Fibroblast of lung (primary cell): ENCODE measurements around the gene RCOR3. TPM values are rescaled to one million over a fixed set of nuclear protein-coding genes. Genes with fewer than 3 reads are reported as not detected.

Source experiments
- DNase-seq, 2 donors: peaks; one replicate each; pipeline versions ENCODE4 v3.0.0 to v3.0.0-alpha.2; 2010; ENCODE audit warnings: low read depth in 2 of 2
- H2AFZ ChIP-seq: 2 replicates; pipeline ENCODE4 v1.5.1; 2012; ENCODE audit warnings: low read length, control low read depth, inconsistent platforms
- H3K27ac ChIP-seq: 2 replicates; pipeline ENCODE4 v1.5.1; 2011; ENCODE audit warnings: low read length, control low read depth; ENCODE audit not compliant: insufficient read depth
- H3K27me3 ChIP-seq: 2 replicates; pipeline ENCODE4 v1.5.1; 2011; ENCODE audit warnings: mild to moderate bottlenecking, low read length; ENCODE audit not compliant: control insufficient read depth, insufficient read depth
- H3K36me3 ChIP-seq: 2 replicates; pipeline ENCODE4 v1.5.1; 2011; ENCODE audit warnings: low read length; ENCODE audit not compliant: control insufficient read depth, insufficient read depth
- H3K4me1 ChIP-seq: 2 replicates; pipeline ENCODE4 v1.5.1; 2011; ENCODE audit warnings: low read length; ENCODE audit not compliant: control insufficient read depth, insufficient read depth; ENCODE audit errors: extremely low read depth
- H3K4me2 ChIP-seq: 2 replicates; pipeline ENCODE4 v1.5.1; 2011; ENCODE audit warnings: low read length, control low read depth; ENCODE audit not compliant: insufficient read depth; ENCODE audit errors: extremely low read depth
- H3K4me3 ChIP-seq, 4 experiments: fragments of 200-600 bp in 1 of 4; sonication (generic) in 1 of 4; replicated peaks in 1 of 4; 2 replicates each; pipeline ENCODE4 v1.5.1; 2011 to 2016; ENCODE audit warnings: low read length in 4 of 4, low read depth in 3 of 4, mild to moderate bottlenecking in 3 of 4, control low read depth in 2 of 4, inconsistent platforms in 1 of 4, mixed read lengths in 1 of 4; ENCODE audit not compliant: insufficient read depth in 1 of 4; ENCODE audit errors: control extremely low read depth in 1 of 4
- H3K79me2 ChIP-seq: 2 replicates; pipeline ENCODE4 v1.5.1; 2012; ENCODE audit warnings: mild to moderate bottlenecking, low read length, inconsistent platforms; ENCODE audit not compliant: control insufficient read depth, insufficient read depth
- H3K9ac ChIP-seq: 2 replicates; pipeline ENCODE4 v1.5.1; 2011; ENCODE audit warnings: mild to moderate bottlenecking, low read length, control low read depth; ENCODE audit not compliant: insufficient read depth
- H3K9me3 ChIP-seq: 2 replicates; pipeline ENCODE4 v1.5.1; 2012; ENCODE audit warnings: low read depth, low read length; ENCODE audit not compliant: control insufficient read depth, insufficient read depth
- H4K20me1 ChIP-seq: 2 replicates; pipeline ENCODE4 v1.5.1; 2011; ENCODE audit warnings: low read length; ENCODE audit not compliant: control insufficient read depth, insufficient read depth; ENCODE audit errors: extremely low read depth
- EZH2 ChIP-seq: IDR thresholded peaks from 2 replicates; pipeline ENCODE4 v1.5.1; 2012; ENCODE audit warnings: low read length, control low read depth, mild to moderate bottlenecking; ENCODE audit errors: missing control alignments
- polyA plus RNA-seq, 2 donors: library from polyadenylated mRNA; depleted of rRNA in 1 of 2; stranded (reverse) in 1 of 2; unstranded in 1 of 2; fragments of >200 nt; gene quantifications; 2 replicates each; pipeline ENCODE4 v1.2.1, GENCODE V29; 2011 to 2012; ENCODE audit warnings: missing spikeins in 1 of 2
- total RNA-seq: library from RNA; depleted of rRNA; stranded (reverse); fragments of >200 nt; gene quantifications from 2 replicates; pipeline ENCODE4 v1.2.1, GENCODE V29; 2014
- TF ChIP-seq, protein P1 (sequence below), 2 donors: IDR thresholded peaks in 1 of 2; conservative IDR thresholded peaks in 1 of 2; 1 replicate in 1 of 2; 2 replicates in 1 of 2; pipeline ENCODE4 v1.5.1; 2011 to 2012; ENCODE audit warnings: low read length in 2 of 2, control low read depth in 1 of 2, inconsistent platforms in 1 of 2, low read depth in 1 of 2, mild to moderate bottlenecking in 1 of 2

Gene RCOR3
- total and polyA plus RNA-seq, 2 donors (not counting 1 experiment from before 2014, with no cell fraction given): 24.9 to 38.1 TPM

DNA sequence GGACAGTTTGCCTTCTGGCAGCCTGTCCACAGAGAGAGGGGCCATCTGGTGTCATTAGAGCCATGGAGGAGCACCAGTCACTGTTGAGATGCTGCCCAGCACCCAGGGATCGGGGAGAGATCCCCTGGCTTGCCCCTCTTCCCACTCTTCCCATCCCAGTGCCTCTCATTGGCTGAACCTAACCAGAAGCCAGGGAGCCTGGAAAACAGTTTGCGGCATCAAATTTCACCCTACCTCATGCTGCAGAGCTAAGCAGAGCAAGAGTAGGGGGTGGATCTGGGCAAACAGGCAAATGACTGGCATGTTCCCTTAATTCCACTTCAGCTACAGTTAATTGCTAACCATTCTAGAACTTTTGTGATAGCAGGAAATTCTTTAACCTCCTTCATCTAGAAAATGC, 86.6 kb downstream of the RCOR3 start:
- Histone ChIP-seq H3K79me2 (no peaks in the 10 kb centered on the region), H2AFZ (no peak overlapping the region), H3K4me3 (no peak overlapping the region), H4K20me1 (no peaks in the 10 kb centered on the region), H3K9me3 (no peaks in the 10 kb centered on the region), H3K4me2 (no peak overlapping the region), H3K9ac (no peak overlapping the region), H3K4me1 (no peaks in the 10 kb centered on the region), H3K27me3 (no peaks in the 10 kb centered on the region), H3K27ac (no peak overlapping the region), H3K36me3 (no peaks in the 10 kb centered on the region)
- TF ChIP-seq, protein P1, sequence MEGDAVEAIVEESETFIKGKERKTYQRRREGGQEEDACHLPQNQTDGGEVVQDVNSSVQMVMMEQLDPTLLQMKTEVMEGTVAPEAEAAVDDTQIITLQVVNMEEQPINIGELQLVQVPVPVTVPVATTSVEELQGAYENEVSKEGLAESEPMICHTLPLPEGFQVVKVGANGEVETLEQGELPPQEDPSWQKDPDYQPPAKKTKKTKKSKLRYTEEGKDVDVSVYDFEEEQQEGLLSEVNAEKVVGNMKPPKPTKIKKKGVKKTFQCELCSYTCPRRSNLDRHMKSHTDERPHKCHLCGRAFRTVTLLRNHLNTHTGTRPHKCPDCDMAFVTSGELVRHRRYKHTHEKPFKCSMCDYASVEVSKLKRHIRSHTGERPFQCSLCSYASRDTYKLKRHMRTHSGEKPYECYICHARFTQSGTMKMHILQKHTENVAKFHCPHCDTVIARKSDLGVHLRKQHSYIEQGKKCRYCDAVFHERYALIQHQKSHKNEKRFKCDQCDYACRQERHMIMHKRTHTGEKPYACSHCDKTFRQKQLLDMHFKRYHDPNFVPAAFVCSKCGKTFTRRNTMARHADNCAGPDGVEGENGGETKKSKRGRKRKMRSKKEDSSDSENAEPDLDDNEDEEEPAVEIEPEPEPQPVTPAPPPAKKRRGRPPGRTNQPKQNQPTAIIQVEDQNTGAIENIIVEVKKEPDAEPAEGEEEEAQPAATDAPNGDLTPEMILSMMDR (conservative IDR thresholded peaks at IDR 0.05 in 1 of 2, IDR thresholded peaks at IDR 0.05 in 1 of 2; ENCODE audit: low read depth in 1 of 2, low read length in 2 of 2): no peak
- peak; percentile 26 to 49 for DNase-seq

DNA sequence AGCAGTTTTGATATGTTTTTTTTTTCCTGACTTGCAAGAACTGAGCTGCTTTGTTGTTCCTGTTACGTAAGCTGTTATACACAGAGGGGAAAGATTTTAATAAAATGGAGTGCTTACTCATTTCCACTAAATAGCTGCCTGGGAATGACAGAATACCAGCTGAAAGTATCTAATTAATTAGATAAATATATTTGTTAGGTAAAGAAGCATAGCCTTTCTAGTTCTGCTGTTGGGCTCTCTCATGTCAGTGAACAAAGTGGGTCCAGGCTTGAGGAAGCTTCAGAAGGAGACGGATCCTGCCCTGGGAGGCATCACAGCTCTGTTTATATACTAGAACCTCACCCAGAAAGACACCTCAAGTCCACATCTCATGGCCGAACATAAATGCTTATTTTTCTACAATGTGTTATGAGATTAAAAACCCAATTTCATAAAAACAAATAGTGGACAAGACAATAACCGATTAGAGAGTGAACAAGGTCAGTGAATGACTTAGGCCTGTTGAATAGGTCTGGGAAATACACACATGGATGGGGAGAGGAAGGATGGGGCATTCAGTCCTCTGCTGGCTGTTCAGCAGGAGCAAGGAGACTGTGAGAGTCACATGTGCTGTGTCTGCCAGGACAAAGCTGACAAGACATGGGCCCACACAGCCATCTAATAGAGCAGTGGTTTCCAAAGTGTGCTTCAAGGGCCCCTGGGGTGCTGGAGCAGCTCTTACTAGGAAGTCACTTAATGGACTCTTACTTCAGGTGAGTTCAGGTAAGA, 88.1 kb downstream of the RCOR3 start:
- no peaks in the 10 kb centered on the region for H3K79me2 ChIP-seq

DNA sequence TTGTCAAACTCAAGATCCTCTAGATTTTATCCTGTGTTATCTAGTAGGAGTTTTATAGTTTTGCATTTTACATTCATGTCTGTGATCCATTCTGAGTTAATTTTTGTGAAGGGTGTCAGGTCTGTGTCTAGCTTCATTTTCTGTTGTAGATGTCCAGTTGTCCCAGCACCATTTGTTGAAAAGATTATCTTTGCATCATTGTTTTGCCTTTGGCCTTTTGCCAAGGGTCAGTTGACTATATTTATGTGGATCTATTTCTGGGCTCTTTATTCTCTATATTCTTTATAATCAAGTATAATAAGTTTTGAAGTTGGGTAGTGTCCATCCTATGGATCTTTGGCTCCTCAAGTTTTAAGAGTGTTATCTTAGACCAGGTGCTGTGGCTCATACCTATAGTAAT, 89.4 kb downstream of the RCOR3 start:
- no peak for DNase-seq
- TF ChIP-seq EZH2: no peak
- TF ChIP-seq, protein P1 (conservative IDR thresholded peaks at IDR 0.05 in 1 of 2, IDR thresholded peaks at IDR 0.05 in 1 of 2; ENCODE audit: low read depth in 1 of 2, low read length in 2 of 2): no peak
- H3K9ac ChIP-seq: no peak overlapping the region
- H3K79me2 ChIP-seq: no peaks in the 10 kb centered on the region
- H4K20me1 ChIP-seq: no peaks in the 10 kb centered on the region
- no peaks in the 10 kb centered on the region for H3K27me3 ChIP-seq
- no peak overlapping the region for H3K27ac ChIP-seq
- no peaks in the 10 kb centered on the region for H3K4me1 ChIP-seq
- H3K4me3 ChIP-seq: no peak overlapping the region
- no peak overlapping the region for H3K4me2 ChIP-seq
- no peak overlapping the region for H2AFZ ChIP-seq
- H3K9me3 ChIP-seq: no peaks in the 10 kb centered on the region
- no peaks in the 10 kb centered on the region for H3K36me3 ChIP-seq

More for the DNA sequence above, 88.1 kb downstream of the RCOR3 start:
- Histone ChIP-seq H3K36me3 (no peaks in the 10 kb centered on the region), H2AFZ (no peak overlapping the region), H3K27ac (no peak overlapping the region), H3K4me1 (no peaks in the 10 kb centered on the region), H3K9ac (no peak overlapping the region), H3K27me3 (no peaks in the 10 kb centered on the region), H3K9me3 (no peaks in the 10 kb centered on the region), H3K4me2 (no peak overlapping the region), H4K20me1 (no peaks in the 10 kb centered on the region), H3K4me3 (no peak overlapping the region)
- no peak for DNase-seq
- TF ChIP-seq EZH2: no peak
- TF ChIP-seq, protein P1 (conservative IDR thresholded peaks at IDR 0.05 in 1 of 2, IDR thresholded peaks at IDR 0.05 in 1 of 2; ENCODE audit: low read depth in 1 of 2, low read length in 2 of 2): no peak
